ENCODE data around the gene TMEM60. TPM values are rescaled to one million over a fixed set of nuclear protein-coding genes. Genes with fewer than 3 reads are reported as not detected.

Gene TMEM60
- total RNA-seq, 3 donors from 2014 or later (not counting 1 experiment from before 2014, with no cell fraction given): 3.4 to 5.2 (median 3.9) TPM

- Histone ChIP-seq H3K36me3 (ENCODE audit: control insufficient read depth, insufficient read depth, low read length) (peaks cover 25% of the 10 kb centered on the region), H3K4me1 (ENCODE audit: control insufficient read depth, insufficient read depth, low read length) (no peaks in the 10 kb centered on the region), H3K9me3 (ENCODE audit: control insufficient read depth, insufficient read depth, low read length) (no peaks in the 10 kb centered on the region), H3K4me3 (ENCODE audit: low read length) (no peak overlapping the region), H3K27ac (ENCODE audit: low read length) (no peak overlapping the region), H3K27me3 (ENCODE audit: control insufficient read depth, insufficient read depth, low read length) (no peaks in the 10 kb centered on the region)
- Mint-ChIP-seq H3K27me3 (ENCODE audit: low read depth in 2 of 2) (no peaks in the 10 kb centered on the region), H3K9me3 (no peaks in the 10 kb centered on the region), H3K4me3 (no peak overlapping the region), H3K27ac (peak overlapping the region in 1 of 2 donors; percentile 72), H3K4me1 (peaks cover 26 to 30% of the 10 kb centered on the region in 2 donors), H3K36me3 (no peaks in the 10 kb centered on the region)
- WGBS (ENCODE audit: insufficient coverage): 79% methylated on average over 3 of the region's 3 CpGs
- no peak for DNase-seq
- TF ChIP-seq CTCF (IDR thresholded peaks at IDR 0.05): no peak
- intact Hi-C loops (cut with micrococcal nuclease): no loop called here
- no peak for ATAC-seq
These were observed 32.8 kb downstream of the TMEM60 start for GRCh38 chr7:77765481-77765880.

DNA sequence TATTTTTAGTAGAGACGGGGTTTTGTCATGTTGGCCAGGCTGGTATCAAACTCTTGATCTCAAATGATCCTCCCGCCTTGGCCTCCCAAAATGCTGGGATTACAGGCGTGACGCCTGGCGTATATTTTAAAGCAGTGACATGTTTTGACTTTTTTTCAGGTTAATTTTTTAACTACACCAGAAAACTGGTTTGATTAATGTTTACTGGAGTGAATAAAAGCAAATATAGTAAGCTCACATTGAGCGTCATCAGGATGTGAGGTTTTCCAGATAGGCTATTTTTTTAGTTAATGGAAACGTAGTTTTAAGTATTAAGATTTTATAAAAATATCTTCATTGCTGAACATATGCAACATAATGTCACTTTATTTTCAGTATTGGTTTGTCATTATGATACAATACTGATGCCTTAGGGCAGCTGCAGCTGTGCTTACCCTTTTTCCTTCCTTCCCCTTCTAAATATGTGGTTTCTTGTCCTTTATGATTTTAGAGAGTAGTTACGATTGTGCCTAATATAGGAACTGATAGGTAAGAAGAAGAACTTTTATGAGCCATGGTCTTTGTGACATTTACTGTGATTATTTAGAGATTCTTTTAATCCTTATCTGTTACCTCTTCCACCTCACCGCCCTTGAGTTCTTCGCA, 37.3 kb downstream of the TMEM60 start:
- intact Hi-C loops (cut with micrococcal nuclease): no loop called here
- Mint-ChIP-seq H3K4me1 (peaks cover 32 to 40% of the 10 kb centered on the region in 2 donors), H3K27me3 (ENCODE audit: low read depth in 2 of 2) (no peaks in the 10 kb centered on the region), H3K27ac (peak overlapping the region in 1 of 2 donors; percentile 52), H3K36me3 (no peaks in the 10 kb centered on the region), H3K9me3 (no peaks in the 10 kb centered on the region), H3K4me3 (no peak overlapping the region)
- ATAC-seq: no peak
- Histone ChIP-seq H3K9me3 (ENCODE audit: control insufficient read depth, insufficient read depth, low read length) (no peaks in the 10 kb centered on the region), H3K4me3 (ENCODE audit: low read length) (no peak overlapping the region), H3K27me3 (ENCODE audit: control insufficient read depth, insufficient read depth, low read length) (no peaks in the 10 kb centered on the region), H3K36me3 (ENCODE audit: control insufficient read depth, insufficient read depth, low read length) (peaks cover 10% of the 10 kb centered on the region), H3K4me1 (ENCODE audit: control insufficient read depth, insufficient read depth, low read length) (no peaks in the 10 kb centered on the region), H3K27ac (ENCODE audit: low read length) (no peak overlapping the region)
- TF ChIP-seq CTCF (IDR thresholded peaks at IDR 0.05): no peak
- DNase-seq: no peak
- WGBS (ENCODE audit: insufficient coverage): 86% methylated on average over 6 of the region's 10 CpGs

DNA sequence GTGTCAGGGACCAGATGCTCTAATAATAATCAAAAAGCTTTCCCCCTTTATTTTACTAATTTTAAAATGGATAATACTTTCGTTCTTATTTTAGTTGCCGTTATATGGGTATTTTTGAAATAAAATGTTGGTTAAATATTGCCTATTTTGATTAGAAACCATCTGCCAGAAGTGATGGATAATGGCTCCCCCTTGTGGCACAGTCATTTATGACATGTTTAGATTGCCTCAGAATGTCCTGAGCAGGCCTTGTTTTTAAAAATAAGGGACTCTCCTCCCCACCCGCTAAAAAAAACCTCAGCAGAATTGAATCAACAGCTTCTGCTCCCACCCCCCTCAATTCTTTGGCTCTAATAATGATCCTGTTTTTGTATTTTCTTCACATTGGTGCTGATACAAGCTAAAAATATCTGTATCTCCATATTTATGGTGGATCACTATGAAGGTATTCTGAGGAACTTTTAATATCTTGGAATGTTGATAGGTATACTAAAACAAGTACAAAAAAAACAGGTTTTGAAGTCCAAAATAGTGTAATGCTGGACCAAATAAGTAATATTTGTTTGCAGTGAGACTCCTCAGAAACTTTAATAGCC, 38.8 kb downstream of the TMEM60 start:
- Mint-ChIP-seq H3K4me1 (peaks cover 30 to 37% of the 10 kb centered on the region in 2 donors), H3K27me3 (ENCODE audit: low read depth in 2 of 2) (no peaks in the 10 kb centered on the region), H3K4me3 (no peak overlapping the region), H3K9me3 (no peaks in the 10 kb centered on the region), H3K36me3 (no peaks in the 10 kb centered on the region), H3K27ac (peak overlapping the region; percentile 66 to 77)
- intact Hi-C loops (cut with micrococcal nuclease): loop anchor here (1.0 to 5.0 kb wide), 3 partner anchors 62 to 108 kb away; partner anchors contain the start of gene RSBN1L
- Histone ChIP-seq H3K4me1 (ENCODE audit: control insufficient read depth, insufficient read depth, low read length) (no peaks in the 10 kb centered on the region), H3K4me3 (ENCODE audit: low read length) (no peak overlapping the region), H3K27ac (ENCODE audit: low read length) (no peak overlapping the region), H3K36me3 (ENCODE audit: control insufficient read depth, insufficient read depth, low read length) (peaks cover 7% of the 10 kb centered on the region), H3K9me3 (ENCODE audit: control insufficient read depth, insufficient read depth, low read length) (no peaks in the 10 kb centered on the region), H3K27me3 (ENCODE audit: control insufficient read depth, insufficient read depth, low read length) (no peaks in the 10 kb centered on the region)
- ATAC-seq: peak; percentile 82 to 94 (median 83)
- peak; percentile 42 to 91 for DNase-seq
- WGBS (ENCODE audit: insufficient coverage): 5% methylated on average over 3 of the region's 3 CpGs
- peak; percentile 90 for TF ChIP-seq CTCF (IDR thresholded peaks at IDR 0.05)

Data from natural killer cell (primary cell).